Kidney epithelial cell (primary cell): ENCODE measurements around the gene KRTCAP3. TPM values are rescaled to one million over a fixed set of nuclear protein-coding genes. Genes with fewer than 3 reads are reported as not detected.

Source experiments
- DNase-seq: peaks from one replicate; pipeline ENCODE4 v3.0.0-alpha.2; 2010; ENCODE audit warnings: low read depth
- H3K27me3 ChIP-seq: 2 replicates; pipeline ENCODE4 v1.6.0; 2011; ENCODE audit warnings: low read length; ENCODE audit not compliant: control insufficient read depth, insufficient read depth
- H3K36me3 ChIP-seq: 2 replicates; pipeline ENCODE4 v1.5.1; 2011; ENCODE audit warnings: low read length; ENCODE audit not compliant: control insufficient read depth, insufficient read depth
- H3K4me3 ChIP-seq: 2 replicates; pipeline ENCODE4 v1.5.1; 2011; ENCODE audit warnings: low read depth, mild to moderate bottlenecking, control low read depth, low read length
- total RNA-seq: library from RNA; depleted of rRNA; stranded (reverse); fragments of >200 nt; gene quantifications from 2 replicates; pipeline ENCODE4 v1.2.3, GENCODE V29; 2015
- TF ChIP-seq, protein P1 (sequence below): IDR thresholded peaks from 2 replicates; pipeline ENCODE4 v1.5.1; 2011; ENCODE audit warnings: mild to moderate bottlenecking, moderate library complexity, low read length, control low read depth, inconsistent platforms; ENCODE audit not compliant: insufficient read depth, poor library complexity, severe bottlenecking

The KRTCAP3 gene
- total RNA-seq, 1 donor from 2014 or later = 10.0 TPM

DNA sequence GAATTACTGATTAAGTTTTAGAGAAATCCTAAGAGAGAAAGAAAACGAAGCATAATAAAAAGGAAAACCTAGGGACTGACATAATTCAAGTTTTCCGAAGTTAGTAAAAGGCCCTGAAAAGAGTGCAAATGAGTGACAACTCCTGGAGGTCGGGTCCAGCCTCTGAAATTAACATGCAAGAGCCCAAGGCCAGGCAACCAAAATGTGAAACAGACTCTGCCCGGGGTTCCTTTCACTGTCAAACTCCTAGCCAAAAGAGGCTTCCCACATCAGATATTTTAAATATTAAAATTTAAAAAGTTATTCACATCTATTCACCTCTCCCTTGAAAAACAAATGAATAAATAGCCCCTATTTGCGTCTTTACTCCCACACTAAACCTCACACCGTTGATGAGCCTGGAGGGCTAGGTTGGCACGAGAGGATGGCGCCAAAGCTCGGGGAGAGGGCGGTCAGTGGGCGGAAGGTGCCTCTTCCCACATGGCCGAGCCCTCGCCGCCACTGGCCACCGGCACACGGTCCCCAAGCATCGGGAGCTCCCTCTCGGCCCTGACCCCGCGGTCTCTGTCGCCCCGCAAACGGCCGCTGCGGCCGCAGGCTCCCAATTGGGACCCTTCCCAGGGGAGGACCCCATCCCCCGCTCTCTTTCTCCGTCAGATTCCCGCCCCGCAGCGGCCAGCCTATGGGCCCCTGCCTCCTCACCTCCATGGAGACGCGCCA lies 33.4 kb upstream of the KRTCAP3 start:
- Histone ChIP-seq H3K4me3 (peak overlapping the region; percentile 94), H3K36me3 (no peaks in the 10 kb centered on the region), H3K27me3 (no peaks in the 10 kb centered on the region)
- TF ChIP-seq, protein P1, sequence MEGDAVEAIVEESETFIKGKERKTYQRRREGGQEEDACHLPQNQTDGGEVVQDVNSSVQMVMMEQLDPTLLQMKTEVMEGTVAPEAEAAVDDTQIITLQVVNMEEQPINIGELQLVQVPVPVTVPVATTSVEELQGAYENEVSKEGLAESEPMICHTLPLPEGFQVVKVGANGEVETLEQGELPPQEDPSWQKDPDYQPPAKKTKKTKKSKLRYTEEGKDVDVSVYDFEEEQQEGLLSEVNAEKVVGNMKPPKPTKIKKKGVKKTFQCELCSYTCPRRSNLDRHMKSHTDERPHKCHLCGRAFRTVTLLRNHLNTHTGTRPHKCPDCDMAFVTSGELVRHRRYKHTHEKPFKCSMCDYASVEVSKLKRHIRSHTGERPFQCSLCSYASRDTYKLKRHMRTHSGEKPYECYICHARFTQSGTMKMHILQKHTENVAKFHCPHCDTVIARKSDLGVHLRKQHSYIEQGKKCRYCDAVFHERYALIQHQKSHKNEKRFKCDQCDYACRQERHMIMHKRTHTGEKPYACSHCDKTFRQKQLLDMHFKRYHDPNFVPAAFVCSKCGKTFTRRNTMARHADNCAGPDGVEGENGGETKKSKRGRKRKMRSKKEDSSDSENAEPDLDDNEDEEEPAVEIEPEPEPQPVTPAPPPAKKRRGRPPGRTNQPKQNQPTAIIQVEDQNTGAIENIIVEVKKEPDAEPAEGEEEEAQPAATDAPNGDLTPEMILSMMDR = no peak
- no peak for DNase-seq

DNA sequence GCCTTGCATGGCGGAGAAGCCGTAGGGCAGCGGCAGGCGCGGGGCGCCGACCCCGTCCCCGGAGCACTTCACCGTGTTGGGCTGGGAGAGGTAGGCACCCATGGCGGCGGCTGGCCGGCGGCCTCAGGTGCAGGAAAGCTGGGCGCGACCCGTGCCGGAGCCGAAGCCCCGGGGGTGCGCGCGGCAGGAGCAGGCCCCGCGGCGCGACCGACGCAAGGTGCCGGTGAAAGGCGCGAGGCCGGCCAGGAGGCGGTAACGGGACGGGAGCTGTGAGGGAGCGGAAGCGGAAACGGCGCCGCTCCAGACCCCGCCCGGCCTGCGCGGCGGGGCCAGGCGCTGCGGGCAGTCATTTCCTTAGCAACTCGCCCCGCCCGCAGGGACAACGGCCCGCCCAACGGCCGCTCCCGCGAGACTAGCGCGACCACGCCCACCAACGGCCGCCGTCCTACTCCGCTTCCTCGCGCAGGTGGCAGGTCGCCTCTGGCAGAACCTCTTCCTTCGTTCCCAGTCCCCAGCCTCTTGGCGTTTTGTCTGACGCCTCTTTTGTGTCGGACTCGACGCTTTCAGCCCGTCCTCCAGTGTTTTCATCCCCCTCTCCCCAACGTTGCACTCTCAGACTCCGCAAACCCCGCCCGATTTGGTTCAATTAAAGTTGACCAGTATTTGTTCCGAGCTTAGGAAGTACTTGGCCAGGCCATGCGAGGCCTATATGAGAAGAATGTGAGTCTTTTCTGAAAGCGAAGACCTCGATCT lies 32.7 kb upstream of the KRTCAP3 start, which contains the start of gene PPM1G:
Gene PPM1G, minus strand, starts transcription at position 271 of the 753 bp plus-strand sequence. Its CDS starts 169 bp downstream, at position 102.
- TF ChIP-seq, protein P1 = no peak
- DNase-seq = peak; percentile 67

DNA sequence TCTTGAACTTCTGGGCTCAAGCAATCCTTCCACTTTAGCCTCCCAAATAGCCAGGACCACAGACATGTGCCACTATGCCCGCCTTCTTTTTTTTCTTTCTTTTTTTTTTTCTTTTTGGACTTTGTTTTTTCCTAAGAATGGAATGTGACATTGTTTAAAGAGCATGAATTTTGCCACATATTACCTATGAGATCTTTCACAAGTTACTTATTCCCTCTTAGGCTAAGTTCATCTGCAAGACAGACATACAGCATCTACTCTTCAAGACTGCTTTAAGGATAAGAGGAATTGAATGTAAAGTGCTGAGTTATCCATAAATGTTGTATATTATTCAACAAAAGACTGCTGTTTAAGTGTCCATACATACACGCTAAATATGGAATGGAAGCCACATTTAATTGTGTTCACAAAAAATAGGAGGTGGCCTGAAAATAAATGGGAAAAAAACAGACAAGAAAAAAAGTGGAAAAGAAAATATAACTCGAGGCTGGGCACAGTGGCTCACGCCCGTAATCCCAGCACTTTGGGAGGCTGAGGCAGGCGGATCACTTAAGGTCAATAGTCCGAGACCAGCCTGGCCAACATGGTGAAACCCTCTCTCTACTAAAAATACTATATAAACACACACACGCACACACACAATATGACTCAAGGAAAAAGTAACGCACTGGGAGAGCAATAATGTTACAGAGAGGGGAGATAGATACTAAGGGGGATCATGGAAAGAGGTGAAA lies 29.6 kb upstream of the KRTCAP3 start:
- Histone ChIP-seq H3K4me3 (no peak overlapping the region), H3K27me3 (no peaks in the 10 kb centered on the region), H3K36me3 (no peaks in the 10 kb centered on the region)
- DNase-seq = no peak
- TF ChIP-seq, protein P1 = no peak

More for the DNA sequence above, 32.7 kb upstream of the KRTCAP3 start, which contains the start of gene PPM1G:
- H3K27me3 ChIP-seq = no peaks in the 10 kb centered on the region
- H3K4me3 ChIP-seq = peak within 1 kb of the TSS; percentile 94
- H3K36me3 ChIP-seq = no peaks in the 10 kb centered on the region

DNA sequence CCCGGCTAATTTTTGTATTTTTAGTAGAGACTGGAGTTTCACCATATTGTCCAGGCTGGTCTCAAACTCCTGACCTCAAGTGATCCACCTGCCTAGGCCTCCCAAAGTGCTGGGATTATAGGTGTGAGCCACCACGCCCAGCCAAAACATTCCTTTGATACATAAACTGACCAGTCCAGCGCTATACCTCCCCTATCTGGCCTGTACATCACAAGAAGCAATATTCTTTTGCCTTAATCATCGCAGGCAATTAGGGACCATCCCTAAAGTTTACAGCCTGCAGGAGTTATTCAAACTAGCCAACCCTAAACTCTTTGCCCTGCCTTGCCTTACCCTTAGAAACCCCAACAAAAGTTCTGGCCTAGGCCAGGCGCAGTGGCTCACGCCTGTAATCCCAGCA lies 26.0 kb upstream of the KRTCAP3 start:
- Histone ChIP-seq H3K36me3 (no peaks in the 10 kb centered on the region), H3K27me3 (no peaks in the 10 kb centered on the region), H3K4me3 (no peak overlapping the region)
- DNase-seq = no peak
- TF ChIP-seq, protein P1 = no peak

DNA sequence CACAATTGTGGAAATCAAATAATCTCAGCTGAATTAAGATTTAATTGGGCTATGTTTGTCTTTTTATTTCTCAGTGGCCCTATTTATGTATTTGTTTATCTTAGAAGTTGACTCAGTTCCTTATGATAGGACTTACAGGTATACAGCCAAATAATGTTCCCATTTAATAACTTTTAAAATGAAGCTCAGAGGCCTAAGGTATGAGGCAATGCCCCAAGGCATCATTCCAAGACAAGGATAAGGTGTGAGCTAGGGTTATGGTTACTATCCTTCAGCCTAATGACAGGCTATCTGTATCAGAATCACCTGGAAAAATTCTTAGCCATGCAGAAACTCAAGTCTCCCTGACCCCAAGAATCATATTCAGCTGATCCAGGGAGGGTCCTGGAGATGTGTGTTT lies 21.2 kb upstream of the KRTCAP3 start:
- TF ChIP-seq, protein P1 = no peak
- no peak for DNase-seq
- Histone ChIP-seq H3K36me3 (no peaks in the 10 kb centered on the region), H3K4me3 (no peak overlapping the region), H3K27me3 (no peaks in the 10 kb centered on the region)
